HCT116 (cell line): ENCODE measurements around the gene CAMK2A. TPM values are rescaled to one million over a fixed set of nuclear protein-coding genes. Genes with fewer than 3 reads are reported as not detected.

Experiments
- ATAC-seq: fragments of 200-7000 bp; cut with Tn5 transposase; 2 replicates; pipeline ENCODE4 v1.9.1; 2020; ENCODE audit warnings: mild to moderate bottlenecking, moderate library complexity
- BruUV-seq: library from RNA; stranded (reverse); fragments of 400-500 nt; replicated peaks from 2 replicates; lab custom pipeline; 2021; lab: Mats Ljungman, UMichigan
- CTCF ChIA-PET: fragments of 300-600 bp; sonication (Branson Sonifier 250); formaldehyde crosslinking; loops from one replicate; lab custom pipeline; 2021; ENCODE audit warnings: antibody characterized with exemption; lab: Charles Lee
- POLR2A ChIA-PET: fragments of 300-600, 350-600 bp; sonication (Branson Sonifier 250); formaldehyde crosslinking; loops from one replicate; lab custom pipeline; 2021; ENCODE audit warnings: antibody characterized with exemption; lab: Charles Lee
- RAD21 ChIA-PET, 2 experiments: fragments of 300-600 bp; sonication (Branson Sonifier 250); formaldehyde crosslinking; loops; one replicate each; lab custom pipeline; 2023; ENCODE audit warnings: low total read pairs in 2 of 2; ENCODE audit not compliant: uncharacterized antibody in 2 of 2, unreplicated experiment in 2 of 2, low non-redundant PET in 1 of 2; lab: Charles Lee
- DNase-seq: peaks from one replicate; pipeline ENCODE4 v3.0.0-alpha.2; 2010; ENCODE audit warnings: low read depth, low spot score
- H2AFZ ChIP-seq: fragments of 200-600 bp; shearing (Covaris generic), sonication (generic); 2 replicates; pipeline ENCODE4 v1.6.1; 2017; ENCODE audit warnings: low read depth, mixed run types, mixed read lengths, antibody characterized with exemption, low read length; ENCODE audit not compliant: poor library complexity, severe bottlenecking
- H3K27ac ChIP-seq: 2 replicates; pipeline ENCODE4 v1.5.1; 2012; ENCODE audit warnings: low read depth, low read length
- H3K27me3 ChIP-seq: fragments of 200-600 bp; sonication (generic); 2 replicates; pipeline ENCODE4 v1.6.1; 2016; ENCODE audit warnings: mixed run types, low read length, mixed read lengths; ENCODE audit not compliant: insufficient read depth
- H3K36me3 ChIP-seq, 2 experiments: fragments of 200-500 bp in 1 of 2; fragments of 200-600 bp in 1 of 2; sonication (Bioruptor generic) in 1 of 2; sonication (generic) in 1 of 2; 2 replicates each; pipeline versions ENCODE4 v1.5.1 to v1.6.1; 2014 to 2016; ENCODE audit warnings: low read length in 2 of 2, inconsistent platforms in 1 of 2, mixed read lengths in 1 of 2, mixed run types in 1 of 2; ENCODE audit not compliant: insufficient read depth in 2 of 2, control insufficient read depth in 1 of 2
- H3K4me1 ChIP-seq, 2 experiments: fragments of 200-600 bp in 1 of 2; sonication (generic) in 1 of 2; 2 replicates each; pipeline versions ENCODE4 v1.5.1 to v1.6.1; 2012 to 2017; ENCODE audit warnings: low read length in 2 of 2, inconsistent platforms in 1 of 2, mild to moderate bottlenecking in 1 of 2, mixed read lengths in 1 of 2, mixed run types in 1 of 2, moderate library complexity in 1 of 2; ENCODE audit not compliant: insufficient read depth in 2 of 2, control insufficient read depth in 1 of 2
- H3K4me2 ChIP-seq: fragments of 200-600 bp; sonication (generic); 2 replicates; pipeline ENCODE4 v1.6.1; 2017; ENCODE audit warnings: mixed run types, low read length, mixed read lengths
- H3K4me3 ChIP-seq, 2 experiments: fragments of 200-600 bp in 1 of 2; sonication (generic) in 1 of 2; replicated peaks in 1 of 2; 2 replicates each; pipeline ENCODE4 v1.5.1; 2011 to 2016; ENCODE audit warnings: low read length in 2 of 2, control low read depth in 1 of 2, low read depth in 1 of 2, mild to moderate bottlenecking in 1 of 2, mixed read lengths in 1 of 2, mixed run types in 1 of 2
- H3K79me2 ChIP-seq: fragments of 200-600 bp; sonication (generic); 2 replicates; pipeline ENCODE4 v1.6.1; 2017; ENCODE audit warnings: mild to moderate bottlenecking, mixed run types, low read length, moderate library complexity, mixed read lengths; ENCODE audit not compliant: insufficient read depth
- H3K9ac ChIP-seq: fragments of 200-600 bp; sonication (generic); 2 replicates; pipeline ENCODE4 v1.6.1; 2016; ENCODE audit warnings: low read length, mixed read lengths
- H3K9me2 ChIP-seq: fragments of 200-600 bp; sonication (generic), shearing (Covaris generic); 2 replicates; pipeline ENCODE4 v1.6.1; 2017; ENCODE audit warnings: mixed run types, mild to moderate bottlenecking, moderate library complexity; ENCODE audit not compliant: insufficient read depth
- H3K9me3 ChIP-seq, 2 experiments: fragments of 200-500 bp in 1 of 2; fragments of 200-600 bp in 1 of 2; sonication (Bioruptor generic) in 1 of 2; sonication (generic) in 1 of 2; 2 replicates each; pipeline ENCODE4 v1.6.1; 2014 to 2017; ENCODE audit warnings: low read length in 2 of 2, mixed read lengths in 2 of 2, inconsistent platforms in 1 of 2, low read depth in 1 of 2, mild to moderate bottlenecking in 1 of 2, mixed run types in 1 of 2, moderate library complexity in 1 of 2; ENCODE audit not compliant: control insufficient read depth in 1 of 2, insufficient read depth in 1 of 2
- H4K20me1 ChIP-seq: fragments of 200-600 bp; sonication (generic), shearing (Covaris generic); 2 replicates; pipeline ENCODE4 v1.6.1; 2017; ENCODE audit warnings: mixed run types, mild to moderate bottlenecking, moderate library complexity; ENCODE audit not compliant: insufficient read depth
- EZH2 ChIP-seq: fragments of 200-600 bp; sonication (generic); IDR thresholded peaks from 2 replicates; pipeline ENCODE4 v1.6.1; 2017; ENCODE audit warnings: antibody characterized with exemption, mixed run types
- EZH2phosphoT487 ChIP-seq: fragments of 200-600 bp; IDR thresholded peaks from 2 replicates; pipeline ENCODE4 v1.6.1; 2018; ENCODE audit warnings: antibody characterized with exemption, borderline replicate concordance
- FOSL1 ChIP-seq: IDR thresholded peaks from 2 replicates; pipeline ENCODE4 v1.6.1; 2012; ENCODE audit warnings: low read depth
- JUND ChIP-seq: IDR thresholded peaks from 2 replicates; pipeline ENCODE4 v1.6.1; 2012
- MAX ChIP-seq: IDR thresholded peaks from 2 replicates; pipeline ENCODE4 v1.6.1; 2012
- POLR2A ChIP-seq: IDR thresholded peaks from 2 replicates; pipeline ENCODE4 v1.7.0; 2011; ENCODE audit warnings: borderline replicate concordance; ENCODE audit not compliant: insufficient read depth, insufficient read length; ENCODE audit errors: extremely low read depth
- SP1 ChIP-seq: IDR thresholded peaks from 2 replicates; pipeline ENCODE4 v1.6.1; 2012; ENCODE audit warnings: low read depth
- SRF ChIP-seq: IDR thresholded peaks from 2 replicates; pipeline ENCODE4 v1.6.1; 2012; ENCODE audit warnings: low read depth
- ZBTB33 ChIP-seq: IDR thresholded peaks from 2 replicates; pipeline ENCODE4 v1.6.1; 2011; ENCODE audit warnings: mild to moderate bottlenecking, low read length, moderate library complexity; ENCODE audit not compliant: insufficient replicate concordance; ENCODE audit errors: extremely low read depth
- ZNF274 ChIP-seq: fragments of 200-500 bp; sonication (Bioruptor generic); IDR thresholded peaks from 2 replicates; pipeline ENCODE4 v1.6.1; 2014; ENCODE audit warnings: mild to moderate bottlenecking, low read depth, low read length, inconsistent platforms
- intact Hi-C: fragments of 100-400 bp; cut with micrococcal nuclease; formaldehyde crosslinking; loops from 2 replicates; pipeline ENCODE4 v1.10.0; 2022
- total RNA-seq: library from RNA; stranded (reverse); gene quantifications from one replicate; pipeline ENCODE4 v1.2.1, GENCODE V29; 2021; ENCODE audit not compliant: unreplicated experiment

CAMK2A gene
- total RNA-seq, 1 experiment from 2014 or later, result not detected

GRCh38 chr5:150218693-150219035 lies 70.9 kb downstream of the CAMK2A start:
- Histone ChIP-seq H3K27me3 (no peaks in the 10 kb centered on the region), H3K4me2 (no peak overlapping the region), H3K9ac (no peak overlapping the region), H3K36me3 (no peaks in the 10 kb centered on the region), H3K4me1 (0 out of 4 replicates have a peak, but pooled peaks cover 0 to 2% of the 10 kb centered on the region in 2 experiments), H3K79me2 (no peaks in the 10 kb centered on the region), H3K27ac (no peak overlapping the region), H2AFZ (no peak overlapping the region), H3K9me3 (no peaks in the 10 kb centered on the region), H3K9me2 (no peaks in the 10 kb centered on the region), H3K4me3 (no peak overlapping the region), H4K20me1 (no peaks in the 10 kb centered on the region)
- CTCF ChIA-PET, result interaction anchor here (0.5 to 1.7 kb wide), 9 partner anchors 10 to 385 kb away, joined by 3 to 6 read pairs (median 3); no protein-coding TSS in a partner anchor
- TF ChIP-seq EZH2phosphoT487 (no peak), ZNF274 (no peak), POLR2A (no peak), MAX (no peak), EZH2 (no peak), SRF (no peak), ZBTB33 (no peak), JUND (no peak), SP1 (no peak), FOSL1 (no peak)
- no peak for DNase-seq
- intact Hi-C loops, result loop anchor here (1.0 to 10.0 kb wide), 8 partner anchors 57 to 582 kb away; partner anchors contain the start of genes HMGXB3 and TIGD6
- POLR2A ChIA-PET, result no interaction called here
- RAD21 ChIA-PET, result no interaction called here
- no TSS peak for BruUV-seq
- ATAC-seq, result 0 out of 2 replicates have a peak, but pooled peaks have one; percentile 4
